Mesenteric fat pad (tissue), 1 donor: ENCODE data around the gene CTBP2. TPM values are rescaled to one million over a fixed set of nuclear protein-coding genes. Genes with fewer than 3 reads are reported as not detected.

Experiments
- DNase-seq: peaks from one replicate; pipeline ENCODE4 v3.0.0-alpha.2; 2020; ENCODE audit warnings: low spot score
- total RNA-seq: library from RNA; stranded (reverse); fragmentation: NEBNext Ultra II Directional; extraction: Animal tissue kit (Norgen Biotek cat#: 25700); gene quantifications from one replicate; pipeline ENCODE4 v1.2.1, GENCODE V29; 2021
- donor health status: DM: yes; HTN: yes; CAD: no.

Gene CTBP2
- total RNA-seq, 1 donor from 2014 or later: 56.5 TPM

DNA sequence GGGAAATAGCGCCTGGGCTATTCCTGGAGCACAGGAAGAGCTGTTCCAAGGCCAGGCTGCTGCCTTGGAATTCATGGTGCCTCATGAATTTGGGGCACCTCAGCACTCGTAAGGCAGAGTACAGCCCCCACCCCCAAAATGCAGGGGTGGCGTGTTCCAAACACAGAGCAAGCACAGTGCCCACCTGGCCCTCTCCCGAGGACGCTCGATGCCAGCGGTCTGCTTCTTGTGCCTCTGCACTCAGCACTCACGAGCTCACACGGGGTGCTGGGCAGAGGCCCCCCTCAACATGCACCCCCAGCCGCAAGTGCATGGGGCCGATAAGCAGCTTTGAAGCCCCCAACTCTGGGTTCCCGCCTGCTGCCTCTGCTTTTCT is 158.3 kb downstream of the CTBP2 start:
- peak; percentile 80 for DNase-seq

- DNase-seq: peak; percentile 86
Measured at GRCh38 chr10:125001313-125002046, 158.9 kb downstream of the CTBP2 start.

GRCh38 chr10:125000366-125001312 is 159.7 kb downstream of the CTBP2 start:
- peak; percentile 88 for DNase-seq

- DNase-seq: peak; percentile 88
Measured at GRCh38 chr10:124999433-125000365, 160.7 kb downstream of the CTBP2 start.

DNA sequence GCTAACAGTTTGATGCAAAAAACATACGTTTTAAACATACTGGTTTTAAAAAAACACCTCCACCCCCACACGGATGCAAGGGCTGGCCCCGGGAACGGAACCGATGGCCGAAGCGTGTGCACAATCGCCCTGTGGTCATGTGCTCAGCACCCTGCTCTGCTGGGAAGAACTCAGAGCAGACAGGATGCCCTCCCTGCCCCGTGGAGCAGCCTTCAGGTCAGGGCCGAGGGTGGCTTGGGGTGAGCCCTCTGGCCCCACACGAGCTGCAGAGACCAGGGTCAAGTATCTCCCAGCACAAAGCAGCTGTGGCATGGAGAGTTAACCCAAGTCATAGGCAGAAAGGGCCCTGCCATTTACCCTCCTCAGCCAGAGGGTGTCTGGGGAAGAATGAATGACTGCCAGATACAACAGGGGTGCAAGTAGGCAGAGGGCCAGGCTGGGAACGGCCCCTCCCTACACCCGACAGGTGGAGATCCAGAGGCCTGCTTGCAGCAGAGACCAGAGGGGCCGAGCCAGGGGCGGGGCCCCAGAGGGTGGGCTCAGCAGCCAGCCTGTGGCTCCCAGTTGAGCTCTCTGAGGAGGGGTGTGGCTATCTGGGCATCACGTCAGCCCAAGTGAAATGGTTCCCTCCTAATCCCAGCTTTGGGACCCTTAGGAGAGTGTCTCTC is 161.6 kb downstream of the CTBP2 start:
- DNase-seq: peak; percentile 65

GRCh38 chr10:124997771-124998623 is 162.4 kb downstream of the CTBP2 start:
- DNase-seq: peak; percentile 88

DNA sequence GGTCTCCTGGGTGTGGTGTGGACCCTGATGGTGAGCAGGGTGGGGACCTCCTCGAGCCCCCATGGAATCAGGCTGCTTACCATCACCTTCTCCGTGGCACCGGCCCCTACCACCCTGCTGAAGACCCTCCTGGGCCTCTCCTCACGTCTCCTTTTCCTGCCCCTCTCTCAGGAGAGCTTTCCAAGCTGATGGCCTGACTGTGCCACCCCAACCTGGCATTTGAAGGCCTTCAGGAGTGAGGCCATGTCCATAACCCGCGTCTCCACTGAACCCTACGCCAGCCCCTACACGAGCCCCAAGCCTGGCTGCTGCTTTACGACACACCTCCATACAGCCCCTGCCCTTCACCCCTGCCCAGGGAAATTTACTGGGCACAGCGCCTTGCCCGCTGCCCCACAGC is 163.1 kb downstream of the CTBP2 start:
- no peak for DNase-seq

GRCh38 chr10:124996854-124997215 is 163.5 kb downstream of the CTBP2 start:
- no peak for DNase-seq

DNA sequence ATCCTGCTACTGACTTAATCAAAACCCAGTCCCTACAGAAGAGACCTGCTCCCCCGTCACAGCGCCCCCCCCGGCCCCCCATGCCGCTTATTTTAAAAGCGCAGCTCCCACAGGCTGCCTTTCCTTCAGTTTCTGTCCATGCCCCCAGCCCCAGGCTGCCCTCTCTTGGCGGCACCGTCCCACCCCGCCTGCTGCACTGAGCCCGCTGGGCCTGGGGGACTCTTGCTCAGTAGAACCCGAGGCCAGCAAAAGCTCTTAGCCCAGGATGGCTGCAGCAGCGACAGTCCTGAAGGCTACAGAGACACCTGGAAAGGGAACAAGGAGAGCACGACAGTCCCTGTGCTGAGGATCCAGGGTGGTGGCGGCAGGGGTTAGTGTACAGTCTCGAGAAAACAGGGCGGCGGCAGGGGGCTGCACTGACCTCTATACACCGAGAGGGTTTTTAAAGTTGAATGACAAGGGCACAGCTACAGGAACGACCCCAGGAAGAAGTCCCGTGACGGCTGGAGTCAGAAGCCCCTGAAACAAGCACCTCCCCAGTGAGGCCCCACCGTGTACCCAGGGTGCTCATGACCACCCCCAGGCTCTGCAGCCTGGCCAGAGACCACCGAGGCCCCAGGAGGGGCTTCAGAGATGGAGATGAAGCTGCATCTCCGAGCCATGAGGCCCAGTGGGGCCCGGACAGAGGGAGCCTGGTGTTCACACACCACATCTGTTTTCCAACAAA is 164.1 kb downstream of the CTBP2 start:
- peak; percentile 85 for DNase-seq

DNA sequence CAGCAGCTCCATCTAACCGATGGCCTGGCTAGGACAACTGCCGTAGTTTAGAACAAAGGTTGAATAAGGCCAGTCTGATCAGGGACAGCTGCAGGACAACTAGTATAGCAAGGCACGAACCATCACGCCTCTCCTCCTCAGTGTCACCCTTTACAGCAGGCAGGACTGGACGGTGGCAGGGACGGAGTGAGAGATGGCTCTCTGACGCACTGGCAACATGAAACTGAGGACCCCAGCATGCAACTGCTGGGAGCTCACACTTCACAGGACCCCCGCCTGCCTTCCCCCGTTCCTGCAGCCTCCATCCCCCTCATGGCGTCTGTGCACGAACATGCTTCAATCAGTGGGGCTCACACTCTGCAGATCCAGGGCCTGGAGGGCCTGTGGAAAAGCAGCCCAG is 164.8 kb downstream of the CTBP2 start:
- no peak for DNase-seq

DNA sequence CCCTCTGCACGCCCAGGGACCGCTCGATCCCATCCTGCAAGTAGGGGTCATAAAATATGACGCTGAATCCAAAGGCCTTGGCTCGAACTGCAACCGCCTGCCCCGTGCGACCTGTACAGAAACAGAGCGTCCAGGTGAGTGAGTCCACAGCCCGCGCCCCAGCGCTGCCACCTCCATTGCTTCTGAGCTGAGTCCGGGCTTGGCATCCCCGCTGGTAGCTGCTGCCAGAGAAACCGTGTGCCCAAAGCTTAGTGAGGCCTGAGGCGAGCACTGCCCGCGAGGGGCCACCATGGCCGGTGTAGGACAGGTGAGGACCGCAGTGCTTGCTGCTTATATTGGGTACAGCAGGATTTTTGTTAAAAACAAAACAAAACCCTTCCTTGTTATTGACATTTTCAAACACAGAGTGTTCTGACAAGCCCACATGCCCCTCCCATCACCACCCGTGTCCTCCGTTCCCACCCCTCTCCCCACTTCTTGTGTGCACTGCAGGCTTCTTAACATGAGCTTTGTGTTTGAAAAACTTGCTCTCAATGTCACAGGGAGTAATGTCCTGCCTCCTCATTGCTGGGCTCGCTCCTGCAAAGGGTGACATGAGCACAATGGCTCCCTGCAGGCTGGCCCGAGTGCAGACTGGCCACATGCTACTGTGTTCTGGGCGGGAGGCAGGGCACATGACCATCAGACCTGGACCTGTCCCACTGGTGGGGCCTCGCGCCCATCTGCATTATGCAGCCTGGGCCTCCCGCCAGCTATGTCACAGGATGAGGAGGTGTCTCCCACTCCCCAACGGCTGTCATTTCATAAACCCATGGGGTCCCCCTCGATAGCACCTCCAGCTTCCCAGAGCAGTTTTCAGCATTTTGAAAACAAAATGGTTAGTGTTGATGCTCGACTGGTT is 165.5 kb downstream of the CTBP2 start:
- peak; percentile 81 for DNase-seq

- DNase-seq: no peak
Measured at GRCh38 chr10:124993736-124994451, 166.5 kb downstream of the CTBP2 start.

DNA sequence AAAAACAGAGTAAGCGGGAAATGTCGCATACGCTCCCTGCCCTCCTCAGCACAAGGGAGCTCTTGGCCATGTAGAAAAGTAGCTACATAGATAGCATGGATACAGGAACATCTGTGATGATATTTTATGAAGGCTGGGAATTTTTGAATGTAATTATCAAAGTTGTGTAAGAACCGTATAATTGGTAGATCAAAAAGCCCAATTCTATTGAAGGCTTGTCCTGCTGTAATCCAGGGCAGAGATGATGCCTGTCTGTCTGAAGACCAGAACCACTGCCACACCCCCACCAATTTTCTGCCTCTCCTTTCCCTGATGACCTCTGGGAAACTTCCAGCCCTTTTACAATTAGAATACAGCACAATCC is 167.0 kb downstream of the CTBP2 start:
- DNase-seq: no peak

DNA sequence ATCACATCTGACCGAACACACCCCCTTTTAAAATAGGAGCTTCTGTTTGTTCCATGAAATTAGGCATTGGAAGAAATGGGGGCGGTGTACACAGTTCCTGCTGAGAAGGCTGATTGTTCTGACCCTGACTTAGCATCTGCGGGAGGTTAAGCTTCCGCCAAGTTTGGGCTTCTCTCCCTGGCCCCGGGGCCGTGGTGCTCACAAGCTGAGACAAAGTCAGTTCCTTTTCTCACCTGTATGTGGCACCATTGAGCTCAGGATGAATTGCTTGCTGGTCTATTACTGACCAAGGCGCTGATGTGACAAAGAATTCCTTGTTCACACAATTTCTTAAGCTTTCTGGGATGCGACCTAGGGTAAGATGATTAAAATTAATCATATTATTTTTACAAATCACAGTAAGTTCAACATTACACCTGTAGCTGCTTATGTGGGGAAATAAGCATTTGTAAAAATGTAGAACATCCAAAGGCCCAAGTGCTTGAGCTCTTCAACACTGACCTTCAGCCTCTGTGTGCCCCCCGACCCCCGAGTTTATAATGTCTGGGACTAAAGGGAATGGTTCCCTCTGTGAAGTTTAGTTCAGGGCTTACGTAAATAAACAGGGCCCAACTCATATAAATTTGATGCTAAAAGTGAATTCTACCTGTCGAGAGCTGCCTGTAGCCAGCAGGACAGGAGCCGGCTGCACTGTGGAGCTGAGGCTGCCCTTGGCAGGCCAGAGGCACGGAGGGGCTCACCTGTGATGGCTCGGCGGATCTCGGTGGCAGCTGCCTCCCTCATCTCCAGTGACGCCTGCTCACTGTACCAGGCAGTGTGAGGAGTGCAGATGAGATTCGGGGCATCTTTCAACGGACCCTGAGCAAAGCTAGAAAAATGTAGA is 167.7 kb downstream of the CTBP2 start:
- DNase-seq: peak; percentile 90

- DNase-seq: no peak
Measured at GRCh38 chr10:124991835-124992234, 168.5 kb downstream of the CTBP2 start.
